Measurements from ENCODE around the gene INPP5A.

The INPP5A gene

GRCh38 chr10:132517951-132518521 is 19.6 kb upstream of the INPP5A start:
- no peak for DNase-seq

- DNase-seq: no peak
Observed at GRCh38 chr10:132518572-132519381, 18.8 kb upstream of the INPP5A start.

GRCh38 chr10:132519382-132520176 is 18.0 kb upstream of the INPP5A start:
- no peak for DNase-seq

- DNase-seq: no peak
Observed at GRCh38 chr10:132520177-132520811, 17.3 kb upstream of the INPP5A start.

- no peak for DNase-seq
Observed at GRCh38 chr10:132521041-132521465, 16.5 kb upstream of the INPP5A start.

GRCh38 chr10:132521466-132522102 is 16.0 kb upstream of the INPP5A start:
- DNase-seq: no peak

GRCh38 chr10:132522521-132523411 is 14.8 kb upstream of the INPP5A start:
- no peak for DNase-seq

GRCh38 chr10:132523561-132524442 is 13.8 kb upstream of the INPP5A start:
- no peak for DNase-seq

- DNase-seq: no peak
Observed at GRCh38 chr10:132524443-132525285, 12.9 kb upstream of the INPP5A start.

GRCh38 chr10:132526676-132527075 is 10.9 kb upstream of the INPP5A start:
- no peak for DNase-seq

GRCh38 chr10:132527339-132528063 is 10.1 kb upstream of the INPP5A start:
- no peak for DNase-seq

- DNase-seq: no peak
Observed at GRCh38 chr10:132528064-132528691, 9.4 kb upstream of the INPP5A start.

GRCh38 chr10:132532179-132532578 is 5.4 kb upstream of the INPP5A start:
- DNase-seq: no peak

GRCh38 chr10:132532749-132533560 is 4.6 kb upstream of the INPP5A start:
- no peak for DNase-seq

- DNase-seq: no peak
Observed at GRCh38 chr10:132533571-132534260, 3.9 kb upstream of the INPP5A start.
